HepG2 (cell line): ENCODE measurements around the gene MYO16. TPM values are rescaled to one million over a fixed set of nuclear protein-coding genes. Genes with fewer than 3 reads are reported as not detected.

Experiments
- ATAC-seq: fragments of 200-7000 bp; cut with Tn5 transposase; 3 replicates; pipeline ENCODE4 v1.9.1; 2020; ENCODE audit warnings: mild to moderate bottlenecking, moderate library complexity
- BruUV-seq: library from RNA; stranded (reverse); fragments of 400-500 nt; replicated peaks from 2 replicates; lab custom pipeline; 2021; lab: Mats Ljungman, UMichigan
- CTCF ChIA-PET: fragments of 300-600 bp; formaldehyde crosslinking; extraction: SDS; loops from one replicate; lab custom pipeline; 2021; ENCODE audit warnings: low total read pairs, inconsistent platforms, low intra/inter-chr PET ratio; lab: Yijun Ruan, JAX
- POLR2A ChIA-PET: fragments of 350-600 bp; sonication (Branson Sonifier 250); formaldehyde crosslinking; loops from one replicate; lab custom pipeline; 2020; ENCODE audit warnings: antibody characterized with exemption, inconsistent platforms; lab: Yijun Ruan, JAX
- DNase-seq: peaks from one replicate; pipeline ENCODE4 v3.0.0-alpha.2; 2015; ENCODE audit warnings: low spot score
- FAIRE-seq: peaks from 3 replicates; lab custom pipeline; 2011; peaks lifted over from hg19 to GRCh38; lab: Jason Lieb, UNC
- H2AFZ ChIP-seq: one replicate; pipeline ENCODE4 v1.6.1; 2011; ENCODE audit warnings: low read length, inconsistent platforms
- H3K27ac ChIP-seq: fragments of 300-600 bp; 3 replicates; pipeline ENCODE4 v1.8.0; 2011; ENCODE audit warnings: mixed run types, mild to moderate bottlenecking, mixed read lengths, low read length, inconsistent platforms; ENCODE audit not compliant: insufficient read depth; ENCODE audit errors: extremely low read length
- H3K27me3 ChIP-seq, 2 experiments: fragments of 200-600 bp in 1 of 2; 2 replicates in 1 of 2; 3 replicates in 1 of 2; pipeline versions ENCODE4 v1.6.0 to v1.8.0; 2011; ENCODE audit warnings: low read length in 2 of 2, mild to moderate bottlenecking in 2 of 2, moderate library complexity in 2 of 2, inconsistent platforms in 1 of 2; ENCODE audit not compliant: insufficient read depth in 2 of 2, control insufficient read depth in 1 of 2
- H3K36me3 ChIP-seq, 2 experiments: fragments of 200-600 bp in 1 of 2; replicated peaks in 1 of 2; 2 replicates in 1 of 2; 3 replicates in 1 of 2; pipeline versions ENCODE4 v1.5.1 to v1.8.0; 2011; ENCODE audit warnings: low read length in 2 of 2, inconsistent platforms in 1 of 2; ENCODE audit not compliant: insufficient read depth in 2 of 2, control insufficient read depth in 1 of 2
- H3K4me1 ChIP-seq: 2 replicates; pipeline ENCODE4 v1.5.1; 2012; ENCODE audit warnings: low read length, inconsistent platforms; ENCODE audit not compliant: insufficient read depth
- H3K4me2 ChIP-seq: 2 replicates; pipeline ENCODE4 v1.6.0; 2011; ENCODE audit warnings: low read depth, low read length, inconsistent platforms
- H3K4me3 ChIP-seq, 3 experiments: fragments of 200-600 bp in 1 of 3; sonication (generic), shearing (Covaris generic) in 1 of 3; replicated peaks in 1 of 3; 2 replicates each; pipeline ENCODE4 v1.5.1; 2011 to 2016; ENCODE audit warnings: low read length in 3 of 3, inconsistent platforms in 2 of 3, low read depth in 2 of 3, mild to moderate bottlenecking in 2 of 3, control low read depth in 1 of 3, mixed read lengths in 1 of 3; ENCODE audit not compliant: insufficient read depth in 1 of 3
- H3K79me2 ChIP-seq: one replicate; pipeline ENCODE4 v1.6.1; 2011; ENCODE audit warnings: low read length, inconsistent platforms; ENCODE audit not compliant: insufficient read depth
- H3K9ac ChIP-seq: 2 replicates; pipeline ENCODE4 v1.6.0; 2011; ENCODE audit warnings: mild to moderate bottlenecking, low read depth, low read length, inconsistent platforms; ENCODE audit not compliant: insufficient read depth
- H3K9me3 ChIP-seq: 2 replicates; pipeline ENCODE4 v1.5.1; 2012; ENCODE audit warnings: mild to moderate bottlenecking, low read length
- H4K20me1 ChIP-seq: 2 replicates; pipeline ENCODE4 v1.6.0; 2011; ENCODE audit warnings: inconsistent platforms, mild to moderate bottlenecking, low read length, moderate library complexity; ENCODE audit not compliant: insufficient read depth
- GATAD2A ChIP-seq: IDR thresholded peaks from 2 replicates; pipeline ENCODE4 v1.6.1; 2016
- HDAC1 ChIP-seq: sonication (generic); formaldehyde crosslinking; IDR thresholded peaks from 2 replicates; pipeline ENCODE4 v1.5.1; 2020; ENCODE audit warnings: mild to moderate bottlenecking, missing genetic modification reagents
- HDAC2 ChIP-seq: sonication (generic); formaldehyde crosslinking; IDR thresholded peaks from 2 replicates; pipeline ENCODE4 v1.4.0; 2020; ENCODE audit warnings: missing genetic modification reagents
- SETDB1 ChIP-seq: sonication (generic); formaldehyde crosslinking; IDR thresholded peaks from 2 replicates; pipeline ENCODE4 v1.5.1; 2020; ENCODE audit warnings: missing genetic modification reagents, mild to moderate bottlenecking, borderline replicate concordance
- TCF7L2 ChIP-seq: IDR thresholded peaks from 2 replicates; pipeline ENCODE4 v1.6.1; 2011; ENCODE audit warnings: mild to moderate bottlenecking, low read depth, low read length, moderate library complexity
- TEAD3 ChIP-seq: optimal IDR thresholded peaks from 2 replicates; pipeline ENCODE3; 2016; ENCODE audit warnings: borderline replicate concordance
- ZZZ3 ChIP-seq: sonication (generic); formaldehyde crosslinking; IDR thresholded peaks from 2 replicates; pipeline ENCODE4 v1.4.0; 2020; ENCODE audit warnings: missing genetic modification reagents, mild to moderate bottlenecking, borderline replicate concordance
- WGBS: methylation state at CpG from one replicate; pipeline ENCODE4 v1.1.6; 2017; ENCODE audit warnings: low lambda C conversion rate; 5-methylcytosine and 5-hydroxymethylcytosine counted together
- in situ Hi-C: cut with HindIII; loops from 2 replicates; pipeline ENCODE4 v1.10.0; 2017; ENCODE audit warnings: low pct_unique_long_range_greater_than_20kb; ENCODE audit not compliant: extremely low pct_ligation_motif_present
- intact Hi-C: fragments of 100-400 bp; cut with micrococcal nuclease; formaldehyde crosslinking; loops from one replicate; pipeline ENCODE4 v1.10.0; 2022; ENCODE audit not compliant: unreplicated experiment
- polyA plus RNA-seq, 8 experiments: library from polyadenylated mRNA; depleted of rRNA in 3 of 8; stranded (reverse) in 7 of 8; unstranded in 1 of 8; fragments of >200 nt; fragmentation: Illumina TruSeq in 4 of 8; extraction: Trizol in 4 of 8; gene quantifications; 2 replicates each; pipeline versions ENCODE4 v1.2.1 to v1.2.3, GENCODE V29; 2011 to 2016; ENCODE audit warnings: low read depth in 4 of 8, missing spikeins in 1 of 8, mixed read lengths in 1 of 8; ENCODE audit not compliant: insufficient read depth in 1 of 8
- total RNA-seq, 5 experiments: library from RNA; depleted of rRNA; stranded (reverse); fragments of >200 nt; fragmentation: Illumina TruSeq; extraction: Trizol; gene quantifications; 2 replicates each; pipeline ENCODE4 v1.2.3, GENCODE V29; 2016; ENCODE audit warnings: low read depth in 1 of 5
- TF ChIP-seq, protein P1 (sequence below): conservative IDR thresholded peaks from 2 replicates; pipeline ENCODE4 v1.6.1; 2018; ENCODE audit warnings: missing genetic modification reagents
- TF ChIP-seq, protein P2 (sequence below): sonication (generic); formaldehyde crosslinking; IDR thresholded peaks from 2 replicates; pipeline ENCODE4 v1.4.0; 2020; ENCODE audit warnings: missing genetic modification reagents

MYO16 gene
- total and polyA plus RNA-seq, 2 of the 13 experiments (the other 11 are each of a cell fraction or from before 2014, with no cell fraction given): not detected

DNA sequence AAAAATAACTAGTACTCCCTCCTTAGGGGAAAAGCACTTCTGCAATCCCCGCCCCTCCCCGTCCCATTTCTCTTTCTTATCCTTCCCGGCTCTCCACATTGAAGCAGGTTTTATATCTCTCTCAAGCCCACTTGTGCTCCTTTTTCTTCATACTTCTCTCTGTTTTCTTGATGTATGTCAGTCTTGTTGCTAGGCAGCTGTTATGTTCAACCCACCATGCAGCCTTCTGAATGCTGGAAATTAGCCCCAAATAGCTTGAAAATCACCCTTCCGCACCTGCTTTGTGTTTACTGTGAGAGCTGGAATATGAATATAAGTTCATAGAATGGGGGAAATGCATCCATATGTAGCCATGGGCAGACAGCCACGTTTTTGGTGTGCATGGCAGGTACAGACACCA, 461.4 kb downstream of the MYO16 start:
- in situ Hi-C loops: no loop called here
- FAIRE-seq: no peak

More for the DNA sequence above, 461.4 kb downstream of the MYO16 start:
- Histone ChIP-seq H3K9me3 (no peaks in the 10 kb centered on the region), H2AFZ (no peak overlapping the region), H3K27me3 (no peaks in the 10 kb centered on the region; a peak in 1 of 5 replicates), H3K4me3 (no peak overlapping the region), H3K4me2 (no peak overlapping the region), H4K20me1 (no peaks in the 10 kb centered on the region), H3K4me1 (no peaks in the 10 kb centered on the region), H3K79me2 (no peaks in the 10 kb centered on the region), H3K27ac (no peak overlapping the region), H3K36me3 (no peaks in the 10 kb centered on the region), H3K9ac (no peak overlapping the region)
- CTCF ChIA-PET: no interaction called here
- WGBS: 3% methylated on average over 5 of the region's 5 CpGs
- BruUV-seq: no TSS peak
- TF ChIP-seq, protein P1, sequence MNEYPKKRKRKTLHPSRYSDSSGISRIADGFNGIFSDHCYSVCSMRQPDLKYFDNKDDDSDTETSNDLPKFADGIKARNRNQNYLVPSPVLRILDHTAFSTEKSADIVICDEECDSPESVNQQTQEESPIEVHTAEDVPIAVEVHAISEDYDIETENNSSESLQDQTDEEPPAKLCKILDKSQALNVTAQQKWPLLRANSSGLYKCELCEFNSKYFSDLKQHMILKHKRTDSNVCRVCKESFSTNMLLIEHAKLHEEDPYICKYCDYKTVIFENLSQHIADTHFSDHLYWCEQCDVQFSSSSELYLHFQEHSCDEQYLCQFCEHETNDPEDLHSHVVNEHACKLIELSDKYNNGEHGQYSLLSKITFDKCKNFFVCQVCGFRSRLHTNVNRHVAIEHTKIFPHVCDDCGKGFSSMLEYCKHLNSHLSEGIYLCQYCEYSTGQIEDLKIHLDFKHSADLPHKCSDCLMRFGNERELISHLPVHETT: no peak
- TF ChIP-seq ZZZ3 (CRISPR knock-in tag) (no peak), TEAD3 (CRISPR knock-in tag) (no peak), SETDB1 (CRISPR knock-in tag) (no peak), HDAC2 (CRISPR knock-in tag) (no peak), TCF7L2 (no peak), GATAD2A (no peak), HDAC1 (CRISPR knock-in tag) (no peak)
- TF ChIP-seq, protein P2, sequence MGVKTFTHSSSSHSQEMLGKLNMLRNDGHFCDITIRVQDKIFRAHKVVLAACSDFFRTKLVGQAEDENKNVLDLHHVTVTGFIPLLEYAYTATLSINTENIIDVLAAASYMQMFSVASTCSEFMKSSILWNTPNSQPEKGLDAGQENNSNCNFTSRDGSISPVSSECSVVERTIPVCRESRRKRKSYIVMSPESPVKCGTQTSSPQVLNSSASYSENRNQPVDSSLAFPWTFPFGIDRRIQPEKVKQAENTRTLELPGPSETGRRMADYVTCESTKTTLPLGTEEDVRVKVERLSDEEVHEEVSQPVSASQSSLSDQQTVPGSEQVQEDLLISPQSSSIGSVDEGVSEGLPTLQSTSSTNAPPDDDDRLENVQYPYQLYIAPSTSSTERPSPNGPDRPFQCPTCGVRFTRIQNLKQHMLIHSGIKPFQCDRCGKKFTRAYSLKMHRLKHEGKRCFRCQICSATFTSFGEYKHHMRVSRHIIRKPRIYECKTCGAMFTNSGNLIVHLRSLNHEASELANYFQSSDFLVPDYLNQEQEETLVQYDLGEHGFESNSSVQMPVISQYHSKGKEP (CRISPR knock-in tag): no peak
- POLR2A ChIA-PET: no interaction called here
- DNase-seq (no peak), ATAC-seq (no peak)
- intact Hi-C loops: no loop called here
